ENCODE measurements around the gene CNOT9. TPM values are rescaled to one million over a fixed set of nuclear protein-coding genes. Genes with fewer than 3 reads are reported as not detected.

Gene CNOT9
- total and polyA plus RNA-seq, 2 of the 13 experiments (the other 11 are each of a cell fraction or from before 2014, with no cell fraction given), result 82.6 to 92.4 TPM

- TF ChIP-seq AKNA (CRISPR knock-in tag; IDR thresholded peaks at IDR 0.05; ENCODE audit: borderline replicate concordance) (0 out of 2 replicates have a peak, but pooled peaks have one; percentile 63), DZIP1 (CRISPR knock-in tag; IDR thresholded peaks at IDR 0.05) (0 out of 2 replicates have a peak, but pooled peaks have one; percentile 13), MLLT10 (CRISPR knock-in tag; IDR thresholded peaks at IDR 0.05) (peak; percentile 85; the same call in 1 of the 2 replicates), ZNF512B (CRISPR knock-in tag; IDR thresholded peaks at IDR 0.05; ENCODE audit: borderline replicate concordance) (0 out of 2 replicates have a peak, but pooled peaks have one; percentile 67), HINFP (CRISPR knock-in tag; IDR thresholded peaks at IDR 0.05; ENCODE audit: low read depth) (no peak), TCF12 (IDR thresholded peaks at IDR 0.05) (no peak), TCF12 (CRISPR knock-in tag; IDR thresholded peaks at IDR 0.05) (peak; percentile 25; the same call in 1 of the 2 replicates), ZBTB2 (CRISPR knock-in tag; IDR thresholded peaks at IDR 0.05; ENCODE audit: low read depth) (no peak), ZFYVE20 (CRISPR knock-in tag; IDR thresholded peaks at IDR 0.05; ENCODE audit: borderline replicate concordance, low read depth) (0 out of 2 replicates have a peak, but pooled peaks have one; percentile 8), ZGPAT (CRISPR knock-in tag; IDR thresholded peaks at IDR 0.05) (peak; percentile 20; the same call in 1 of the 2 replicates), SMARCC2 (IDR thresholded peaks at IDR 0.05) (no peak)
Observed at GRCh38 chr2:218569038-218569431, 396 bp downstream of the CNOT9 start (continued).

Measured in HepG2 (cell line).